Right forelimb (tissue), 1 donor: Measurements from ENCODE around the gene SRGAP2C.
"Not testable (repeated sequence)": the region's sequence is repeated elsewhere in the genome, so short reads cannot be mapped to it uniquely, and the experiment has no call there.

Experiments
- DNase-seq: peaks from one replicate; pipeline ENCODE4 v3.0.0-alpha.2; 2018

Gene SRGAP2C

DNA sequence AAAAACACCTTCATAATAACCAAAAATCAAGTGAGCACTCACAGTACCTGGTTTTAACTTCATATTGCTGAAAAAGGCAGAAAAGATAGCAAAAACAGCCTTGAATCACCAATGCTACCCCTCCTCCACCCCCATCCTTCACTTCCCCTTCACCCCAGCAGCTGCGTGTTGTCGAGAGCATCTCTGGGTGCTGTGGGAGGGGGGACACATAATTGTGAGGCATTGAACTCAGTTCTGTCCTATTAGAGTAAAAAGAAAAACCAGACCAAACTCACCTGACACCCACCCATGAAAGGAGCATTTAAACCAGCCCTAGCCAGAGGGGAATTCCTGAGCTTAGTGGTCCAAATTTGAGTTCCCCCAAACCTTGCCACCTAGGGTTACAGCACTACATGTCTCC is 248.7 kb downstream of the SRGAP2C start:
- DNase-seq, result not testable (repeated sequence)

DNA sequence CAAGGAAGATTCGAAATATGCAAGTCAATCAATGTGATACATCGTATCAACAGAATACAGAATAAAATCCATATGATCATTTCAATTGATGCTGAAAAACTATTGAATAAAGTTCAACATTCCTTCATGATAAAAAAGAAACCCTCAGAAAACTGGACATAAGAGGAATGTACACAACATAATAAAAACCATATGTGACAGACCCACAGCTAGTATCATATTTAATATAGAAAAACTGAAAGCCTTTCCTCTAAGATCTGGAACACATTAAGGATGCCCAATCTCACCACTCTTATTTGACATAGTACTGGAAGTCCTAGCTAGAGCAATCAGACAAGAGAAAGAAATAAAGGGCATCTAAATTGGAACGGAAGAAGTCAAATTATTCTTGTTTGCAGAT is 254.1 kb downstream of the SRGAP2C start:
- not testable (repeated sequence) for DNase-seq

DNA sequence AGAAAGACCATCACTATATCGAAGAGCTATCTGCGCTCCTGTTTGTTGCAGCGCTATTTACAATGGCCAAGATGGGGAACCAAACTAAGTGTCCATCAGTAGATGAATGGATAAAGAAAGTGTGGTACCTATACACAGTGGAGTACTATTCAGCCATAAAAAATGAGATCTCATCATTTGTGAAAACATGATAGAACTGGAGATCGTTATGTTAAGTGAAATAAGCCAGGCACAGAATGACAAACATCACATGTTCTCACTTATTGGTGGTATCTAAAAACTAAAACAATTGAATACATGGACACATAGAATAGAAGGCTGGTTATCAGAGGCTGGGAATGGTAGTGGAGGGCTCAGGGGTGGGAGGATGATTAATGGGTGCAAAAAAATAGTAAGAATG is 256.2 kb downstream of the SRGAP2C start:
- no peak for DNase-seq
